NT2/D1 (cell line): Measurements from ENCODE around the gene IGF1R.

ENCODE experiments used
- YY1 ChIP-seq: IDR thresholded peaks from 2 replicates; pipeline ENCODE4 v1.6.1; 2011; ENCODE audit not compliant: insufficient read length, insufficient read depth
- ZNF274 ChIP-seq: IDR thresholded peaks from 2 replicates; pipeline ENCODE4 v1.6.1; 2011; ENCODE audit warnings: mild to moderate bottlenecking, low read depth, low read length

- no peak for TF ChIP-seq YY1
- TF ChIP-seq ZNF274, result no peak
Measured at GRCh38 chr15:98706986-98707385, 58.6 kb downstream of the IGF1R start.
